ENCODE measurements around the gene TAAR8. TPM values are rescaled to one million over a fixed set of nuclear protein-coding genes. Genes with fewer than 3 reads are reported as not detected.

Gene TAAR8
- total and polyA plus RNA-seq, 2 of the 13 experiments (the other 11 are each of a cell fraction or from before 2014, with no cell fraction given): 0.07 TPM; not detected in 1

- TF ChIP-seq ZFX (CRISPR knock-in tag; IDR thresholded peaks at IDR 0.05; ENCODE audit: low read depth) (peak; percentile 96), ZNF589 (CRISPR knock-in tag; conservative IDR thresholded peaks at IDR 0.05) (no peak), IKZF5 (CRISPR knock-in tag; IDR thresholded peaks at IDR 0.05) (peak; percentile 88; the same call in 1 of the 2 replicates), MTF2 (CRISPR knock-in tag; IDR thresholded peaks at IDR 0.05; ENCODE audit: borderline replicate concordance) (peak; percentile 87; the same call in 1 of the 2 replicates), ZNF800 (CRISPR knock-in tag; IDR thresholded peaks at IDR 0.05) (peak; percentile 98), GABPB1 (CRISPR knock-in tag; IDR thresholded peaks at IDR 0.05) (peak; percentile 88), HIVEP1 (CRISPR knock-in tag; IDR thresholded peaks at IDR 0.05) (peak; percentile 80), IRF9 (CRISPR knock-in tag; IDR thresholded peaks at IDR 0.05; ENCODE audit: borderline replicate concordance) (peak; percentile 88; the same call in 1 of the 2 replicates), MLX (CRISPR knock-in tag; IDR thresholded peaks at IDR 0.05) (0 out of 2 replicates have a peak, but pooled peaks have one; percentile 43), ZNF276 (CRISPR knock-in tag; IDR thresholded peaks at IDR 0.05; ENCODE audit: low read depth) (peak; percentile 94), ARHGAP35 (CRISPR knock-in tag; IDR thresholded peaks at IDR 0.05; ENCODE audit: borderline replicate concordance) (peak; percentile 93; the same call in 1 of the 2 replicates), AKAP8 (CRISPR knock-in tag; IDR thresholded peaks at IDR 0.05) (peak; percentile 61; the same call in 1 of the 2 replicates), ELF4 (CRISPR knock-in tag; IDR thresholded peaks at IDR 0.05; ENCODE audit: borderline replicate concordance) (peak; percentile 76; the same call in 1 of the 2 replicates), ARNT2 (CRISPR knock-in tag; IDR thresholded peaks at IDR 0.05; ENCODE audit: low read depth) (peak; percentile 91), PRPF4 (IDR thresholded peaks at IDR 0.05; ENCODE audit: low read depth, low read length, poor library complexity, severe bottlenecking) (no peak), EEA1 (CRISPR knock-in tag; IDR thresholded peaks at IDR 0.05; ENCODE audit: borderline replicate concordance) (peak; percentile 58; the same call in 1 of the 2 replicates), ZBTB3 (CRISPR knock-in tag; IDR thresholded peaks at IDR 0.05; ENCODE audit: borderline replicate concordance, low read depth) (peak; percentile 75; the same call in 1 of the 2 replicates)
These were observed 39.5 kb upstream of the TAAR8 start, which contains the start of gene STX7 (continued) for GRCh38 chr6:132512638-132513632.

Measured in HepG2 (cell line).